Parietal lobe (tissue), 2 donors: Measurements from ENCODE around the gene GGPS1. TPM values are rescaled to one million over a fixed set of nuclear protein-coding genes. Genes with fewer than 3 reads are reported as not detected.

Experiments used
- small RNA-seq: library from RNA; depleted of rRNA; stranded (forward); fragments of <200 nt; gene quantifications from one replicate; pipeline ENCODE3, GENCODE V24; 2014; ENCODE audit warnings: low replicate concordance
- total RNA-seq: library from RNA; depleted of rRNA; stranded (reverse); fragments of >200 nt; gene quantifications from one replicate; pipeline ENCODE4 v1.2.3, GENCODE V29; 2014

Gene GGPS1
- 21.6 TPM for total RNA-seq

GRCh38 chr1:235328271-235329138, at the start of gene GGPS1:
Gene GGPS1, plus strand, starts transcription at chr1:235328570. Its CDS starts 6,695 bp downstream, at chr1:235335265.

GRCh38 chr1:235327559-235328270, 655 bp upstream of the GGPS1 start, which contains the start of gene ARID4B:
Gene ARID4B, minus strand, starts transcription at chr1:235328179. Its CDS starts 1,260 bp downstream, at chr1:235326919.

GRCh38 chr1:235367000-235367908, 38.9 kb downstream of the GGPS1 start, which contains the start of gene TBCE:
Gene TBCE, plus strand, starts transcription at chr1:235367427. Its CDS starts 12,623 bp downstream, at chr1:235380050.

Small RNA genes within 50 kb of the gene (small RNA-seq; reads per million reads assigned to genes)
- not detected for gene AL391994.1

Other genes starting within 250 kb of the GGPS1 start
- gene TOMM20, start 199.7 kb upstream of the GGPS1 start, total RNA-seq: 153 TPM
- gene RBM34, start 167.3 kb upstream of the GGPS1 start, total RNA-seq: 43.5 TPM
- gene ARID4B, start 391 bp upstream of the GGPS1 start, total RNA-seq: 108 TPM
- gene TBCE, start 38.9 kb downstream of the GGPS1 start, total RNA-seq: 48.2 TPM
- 37.2 TPM for gene B3GALNT2, start 175.9 kb downstream of the GGPS1 start, total RNA-seq